HepG2 (cell line): ENCODE measurements around the gene PSMD9. TPM values are rescaled to one million over a fixed set of nuclear protein-coding genes. Genes with fewer than 3 reads are reported as not detected.

ENCODE experiments used
- ATAC-seq: fragments of 200-7000 bp; cut with Tn5 transposase; 3 replicates; pipeline ENCODE4 v1.9.1; 2020; ENCODE audit warnings: mild to moderate bottlenecking, moderate library complexity
- BruUV-seq: library from RNA; stranded (reverse); fragments of 400-500 nt; replicated peaks from 2 replicates; lab custom pipeline; 2021; lab: Mats Ljungman, UMichigan
- CTCF ChIA-PET: fragments of 300-600 bp; formaldehyde crosslinking; extraction: SDS; loops from one replicate; lab custom pipeline; 2021; ENCODE audit warnings: low total read pairs, inconsistent platforms, low intra/inter-chr PET ratio; lab: Yijun Ruan, JAX
- POLR2A ChIA-PET: fragments of 350-600 bp; sonication (Branson Sonifier 250); formaldehyde crosslinking; loops from one replicate; lab custom pipeline; 2020; ENCODE audit warnings: antibody characterized with exemption, inconsistent platforms; lab: Yijun Ruan, JAX
- DNase-seq: peaks from one replicate; pipeline ENCODE4 v3.0.0-alpha.2; 2015; ENCODE audit warnings: low spot score
- FAIRE-seq: peaks from 3 replicates; lab custom pipeline; 2011; peaks lifted over from hg19 to GRCh38; lab: Jason Lieb, UNC
- H2AFZ ChIP-seq: one replicate; pipeline ENCODE4 v1.6.1; 2011; ENCODE audit warnings: low read length, inconsistent platforms
- H3K27ac ChIP-seq: fragments of 300-600 bp; 3 replicates; pipeline ENCODE4 v1.8.0; 2011; ENCODE audit warnings: mixed run types, mild to moderate bottlenecking, mixed read lengths, low read length, inconsistent platforms; ENCODE audit not compliant: insufficient read depth; ENCODE audit errors: extremely low read length
- H3K27me3 ChIP-seq, 2 experiments: fragments of 200-600 bp in 1 of 2; 2 replicates in 1 of 2; 3 replicates in 1 of 2; pipeline versions ENCODE4 v1.6.0 to v1.8.0; 2011; ENCODE audit warnings: low read length in 2 of 2, mild to moderate bottlenecking in 2 of 2, moderate library complexity in 2 of 2, inconsistent platforms in 1 of 2; ENCODE audit not compliant: insufficient read depth in 2 of 2, control insufficient read depth in 1 of 2
- H3K36me3 ChIP-seq, 2 experiments: fragments of 200-600 bp in 1 of 2; replicated peaks in 1 of 2; 2 replicates in 1 of 2; 3 replicates in 1 of 2; pipeline versions ENCODE4 v1.5.1 to v1.8.0; 2011; ENCODE audit warnings: low read length in 2 of 2, inconsistent platforms in 1 of 2; ENCODE audit not compliant: insufficient read depth in 2 of 2, control insufficient read depth in 1 of 2
- H3K4me1 ChIP-seq: 2 replicates; pipeline ENCODE4 v1.5.1; 2012; ENCODE audit warnings: low read length, inconsistent platforms; ENCODE audit not compliant: insufficient read depth
- H3K4me2 ChIP-seq: 2 replicates; pipeline ENCODE4 v1.6.0; 2011; ENCODE audit warnings: low read depth, low read length, inconsistent platforms
- H3K4me3 ChIP-seq, 3 experiments: fragments of 200-600 bp in 1 of 3; sonication (generic), shearing (Covaris generic) in 1 of 3; replicated peaks in 1 of 3; 2 replicates each; pipeline ENCODE4 v1.5.1; 2011 to 2016; ENCODE audit warnings: low read length in 3 of 3, inconsistent platforms in 2 of 3, low read depth in 2 of 3, mild to moderate bottlenecking in 2 of 3, control low read depth in 1 of 3, mixed read lengths in 1 of 3; ENCODE audit not compliant: insufficient read depth in 1 of 3
- H3K79me2 ChIP-seq: one replicate; pipeline ENCODE4 v1.6.1; 2011; ENCODE audit warnings: low read length, inconsistent platforms; ENCODE audit not compliant: insufficient read depth
- H3K9ac ChIP-seq: 2 replicates; pipeline ENCODE4 v1.6.0; 2011; ENCODE audit warnings: mild to moderate bottlenecking, low read depth, low read length, inconsistent platforms; ENCODE audit not compliant: insufficient read depth
- H3K9me3 ChIP-seq: 2 replicates; pipeline ENCODE4 v1.5.1; 2012; ENCODE audit warnings: mild to moderate bottlenecking, low read length
- H4K20me1 ChIP-seq: 2 replicates; pipeline ENCODE4 v1.6.0; 2011; ENCODE audit warnings: inconsistent platforms, mild to moderate bottlenecking, low read length, moderate library complexity; ENCODE audit not compliant: insufficient read depth
- GTF2F1 ChIP-seq: fragments of 150-350 bp; IDR thresholded peaks from 2 replicates; pipeline ENCODE4 v1.6.1; 2014; ENCODE audit warnings: low read length
- HNF4G ChIP-seq, 2 experiments: sonication (generic) in 1 of 2; formaldehyde crosslinking in 1 of 2; IDR thresholded peaks; 2 replicates each; pipeline versions ENCODE4 v1.4.0 to v1.6.1; 2011 to 2020; ENCODE audit warnings: borderline replicate concordance in 2 of 2, low read depth in 2 of 2, mild to moderate bottlenecking in 2 of 2, low read length in 1 of 2, missing genetic modification reagents in 1 of 2, moderate library complexity in 1 of 2
- HOMEZ ChIP-seq: IDR thresholded peaks from 2 replicates; pipeline ENCODE4 v1.6.1; 2016; ENCODE audit warnings: low read depth
- IKZF4 ChIP-seq: sonication (generic); formaldehyde crosslinking; IDR thresholded peaks from 2 replicates; pipeline ENCODE4 v1.5.1; 2020; ENCODE audit warnings: borderline replicate concordance, mild to moderate bottlenecking, low read depth, missing genetic modification reagents; ENCODE audit errors: not compliant biosample characterization
- IRF9 ChIP-seq: sonication (generic); formaldehyde crosslinking; IDR thresholded peaks from 2 replicates; pipeline ENCODE4 v1.8.0; 2022; ENCODE audit warnings: missing genetic modification reagents, mild to moderate bottlenecking, borderline replicate concordance
- MIER3 ChIP-seq: IDR thresholded peaks from 2 replicates; pipeline ENCODE4 v1.6.1; 2016; ENCODE audit warnings: missing compliant biosample characterization, borderline replicate concordance
- MXD3 ChIP-seq: IDR thresholded peaks from 2 replicates; pipeline ENCODE4 v1.6.1; 2016; ENCODE audit warnings: mild to moderate bottlenecking, missing biosample characterization, missing genetic modification reagents
- NCOA1 ChIP-seq: sonication (generic); formaldehyde crosslinking; IDR thresholded peaks from 2 replicates; pipeline ENCODE4 v1.9.0; 2021; ENCODE audit warnings: missing genetic modification reagents
- POLR2G ChIP-seq: fragments of 200-400 bp; formaldehyde crosslinking; IDR thresholded peaks from 2 replicates; pipeline ENCODE4 v1.6.1; 2018; ENCODE audit warnings: mild to moderate bottlenecking, low read depth, low read length, moderate library complexity
- PRMT3 ChIP-seq: sonication (generic); formaldehyde crosslinking; IDR thresholded peaks from 2 replicates; pipeline ENCODE4 v1.8.1; 2022; ENCODE audit warnings: low read depth, mild to moderate bottlenecking, moderate library complexity, missing genetic modification reagents, borderline replicate concordance
- RORA ChIP-seq: sonication (generic); formaldehyde crosslinking; IDR thresholded peaks from 2 replicates; pipeline ENCODE4 v1.5.0; 2020; ENCODE audit warnings: mild to moderate bottlenecking, missing genetic modification reagents, moderate library complexity
- XRCC5 ChIP-seq: fragments of 200-400 bp; formaldehyde crosslinking; optimal IDR thresholded peaks from 2 replicates; pipeline ENCODE3; 2017; ENCODE audit warnings: mild to moderate bottlenecking, low read length
- ZGPAT ChIP-seq: IDR thresholded peaks from 2 replicates; pipeline ENCODE4 v1.6.1; 2016; ENCODE audit warnings: mild to moderate bottlenecking
- ZNF121 ChIP-seq: sonication (generic); formaldehyde crosslinking; IDR thresholded peaks from 2 replicates; pipeline ENCODE4 v1.5.0; 2020; ENCODE audit warnings: mild to moderate bottlenecking, missing genetic modification reagents
- ZNF251 ChIP-seq: sonication (generic); formaldehyde crosslinking; IDR thresholded peaks from 2 replicates; pipeline ENCODE4 v1.9.0; 2021; ENCODE audit warnings: mild to moderate bottlenecking, missing genetic modification reagents
- ZNF260 ChIP-seq: sonication (generic); formaldehyde crosslinking; IDR thresholded peaks from 2 replicates; pipeline ENCODE4 v1.4.0; 2020; ENCODE audit warnings: missing genetic modification reagents, low read depth, mild to moderate bottlenecking, borderline replicate concordance
- ZNF563 ChIP-seq: sonication (generic); formaldehyde crosslinking; IDR thresholded peaks from 2 replicates; pipeline ENCODE4 v1.8.0; 2022; ENCODE audit warnings: mild to moderate bottlenecking, moderate library complexity, missing genetic modification reagents
- ZNF761 ChIP-seq: sonication (generic); formaldehyde crosslinking; conservative IDR thresholded peaks from 2 replicates; pipeline ENCODE4 v1.4.0; 2020; ENCODE audit warnings: mild to moderate bottlenecking, missing genetic modification reagents
- WGBS: methylation state at CpG from one replicate; pipeline ENCODE4 v1.1.6; 2017; ENCODE audit warnings: low lambda C conversion rate; 5-methylcytosine and 5-hydroxymethylcytosine counted together
- in situ Hi-C: cut with HindIII; loops from 2 replicates; pipeline ENCODE4 v1.10.0; 2017; ENCODE audit warnings: low pct_unique_long_range_greater_than_20kb; ENCODE audit not compliant: extremely low pct_ligation_motif_present
- intact Hi-C: fragments of 100-400 bp; cut with micrococcal nuclease; formaldehyde crosslinking; loops from one replicate; pipeline ENCODE4 v1.10.0; 2022; ENCODE audit not compliant: unreplicated experiment
- polyA plus RNA-seq, 8 experiments: library from polyadenylated mRNA; depleted of rRNA in 3 of 8; stranded (reverse) in 7 of 8; unstranded in 1 of 8; fragments of >200 nt; fragmentation: Illumina TruSeq in 4 of 8; extraction: Trizol in 4 of 8; gene quantifications; 2 replicates each; pipeline versions ENCODE4 v1.2.1 to v1.2.3, GENCODE V29; 2011 to 2016; ENCODE audit warnings: low read depth in 4 of 8, missing spikeins in 1 of 8, mixed read lengths in 1 of 8; ENCODE audit not compliant: insufficient read depth in 1 of 8
- total RNA-seq, 5 experiments: library from RNA; depleted of rRNA; stranded (reverse); fragments of >200 nt; fragmentation: Illumina TruSeq; extraction: Trizol; gene quantifications; 2 replicates each; pipeline ENCODE4 v1.2.3, GENCODE V29; 2016; ENCODE audit warnings: low read depth in 1 of 5

The PSMD9 gene
- total and polyA plus RNA-seq, 2 of the 13 experiments (the other 11 are each of a cell fraction or from before 2014, with no cell fraction given) = 41.4 to 61.1 TPM

- no peaks in the 10 kb centered on the region; a peak in 1 of 5 replicates for H3K27me3 ChIP-seq
- H3K4me1 ChIP-seq = peaks cover 38% of the 10 kb centered on the region
- no peak overlapping the region for H2AFZ ChIP-seq
- peak overlapping the region; percentile 33 for H3K27ac ChIP-seq
- peaks cover 6 to 26% of the 10 kb centered on the region in 2 experiments for H3K36me3 ChIP-seq
- in situ Hi-C loops = no loop called here
- no peaks in the 10 kb centered on the region for H4K20me1 ChIP-seq
- H3K9me3 ChIP-seq = no peaks in the 10 kb centered on the region
- BruUV-seq = no TSS peak
- no peak overlapping the region for H3K4me2 ChIP-seq
- H3K4me3 ChIP-seq = no peak overlapping the region
- POLR2A ChIA-PET = interaction anchor here (0.6 to 4.3 kb wide), 8 partner anchors 17 to 333 kb away, joined by 3 to 32 read pairs (median 3); partner anchors contain the start of genes DIABLO, HPD and RHOF
- FAIRE-seq (no peak), ATAC-seq (no peak), DNase-seq (no peak)
- intact Hi-C loops = no loop called here
- H3K9ac ChIP-seq = peak overlapping the region; percentile 26; the same call in 1 of the 2 replicates
- H3K79me2 ChIP-seq = peaks cover 24% of the 10 kb centered on the region
- WGBS = 91% methylated on average over 13 of the region's 13 CpGs
- CTCF ChIA-PET = interaction anchor here (2.1 kb wide), 1 partner anchor 98 kb away, joined by 20 read pairs; the partner anchor contains the start of gene RHOF
- TF ChIP-seq HNF4G (IDR thresholded peaks at IDR 0.05; ENCODE audit: borderline replicate concordance, low read depth, low read length) = no peak
- no peak for TF ChIP-seq HNF4G (CRISPR knock-in tag; IDR thresholded peaks at IDR 0.05; ENCODE audit: borderline replicate concordance, low read depth)
- no peak for TF ChIP-seq XRCC5
- no peak for TF ChIP-seq ZNF260 (CRISPR knock-in tag)
- no peak for TF ChIP-seq ZNF251
- no peak for TF ChIP-seq ZNF563 (CRISPR knock-in tag)
- TF ChIP-seq GTF2F1 = no peak
- TF ChIP-seq ZNF761 (CRISPR knock-in tag) = no peak
- TF ChIP-seq PRMT3 = no peak
- TF ChIP-seq ZNF121 (CRISPR knock-in tag) = no peak
- TF ChIP-seq MXD3 (CRISPR knock-in tag) = no peak
- TF ChIP-seq ZGPAT (CRISPR knock-in tag) = no peak
- TF ChIP-seq POLR2G = no peak
- no peak for TF ChIP-seq RORA
- TF ChIP-seq NCOA1 (CRISPR knock-in tag) = no peak
- TF ChIP-seq IRF9 (CRISPR knock-in tag) = no peak
- TF ChIP-seq MIER3 = no peak
- TF ChIP-seq IKZF4 (CRISPR knock-in tag) = no peak
- no peak for TF ChIP-seq HOMEZ (CRISPR knock-in tag)
Measured at GRCh38 chr12:121892673-121893561, 4.3 kb downstream of the PSMD9 start.
